HepG2 (cell line): Measurements from ENCODE around the gene NPB. TPM values are rescaled to one million over a fixed set of nuclear protein-coding genes. Genes with fewer than 3 reads are reported as not detected.

Experiments
- HOXA5 ChIP-seq: sonication (generic); formaldehyde crosslinking; IDR thresholded peaks from 2 replicates; pipeline ENCODE4 v1.4.0; 2020; ENCODE audit warnings: missing genetic modification reagents
- LRRFIP1 ChIP-seq: sonication (generic); formaldehyde crosslinking; conservative IDR thresholded peaks from 2 replicates; pipeline ENCODE4 v1.4.0; 2020; ENCODE audit warnings: missing genetic modification reagents
- NR3C1 ChIP-seq: sonication (generic); formaldehyde crosslinking; IDR thresholded peaks from 2 replicates; pipeline ENCODE4 v1.4.0; 2020; ENCODE audit warnings: missing genetic modification reagents
- TP53 ChIP-seq: sonication (generic); formaldehyde crosslinking; conservative IDR thresholded peaks from 2 replicates; pipeline ENCODE4 v1.4.0; 2020; ENCODE audit warnings: missing genetic modification reagents
- ZKSCAN1 ChIP-seq: fragments of 150-350 bp; IDR thresholded peaks from 2 replicates; pipeline ENCODE4 v1.6.1; 2014; ENCODE audit warnings: low read length
- ZMAT5 ChIP-seq: sonication (generic); formaldehyde crosslinking; IDR thresholded peaks from 2 replicates; pipeline ENCODE4 v1.5.0; 2020; ENCODE audit warnings: mild to moderate bottlenecking, low read depth, missing genetic modification reagents, borderline replicate concordance
- ZNF10 ChIP-seq: sonication (generic); formaldehyde crosslinking; IDR thresholded peaks from 2 replicates; pipeline ENCODE4 v1.4.0; 2020; ENCODE audit warnings: mild to moderate bottlenecking, low read depth, missing genetic modification reagents, borderline replicate concordance
- ZNF234 ChIP-seq: sonication (generic); formaldehyde crosslinking; conservative IDR thresholded peaks from 2 replicates; pipeline ENCODE4 v1.5.1; 2020; ENCODE audit warnings: mild to moderate bottlenecking, missing genetic modification reagents
- ZNF598 ChIP-seq: sonication (generic); formaldehyde crosslinking; IDR thresholded peaks from 2 replicates; pipeline ENCODE4 v1.5.1; 2020; ENCODE audit warnings: mild to moderate bottlenecking, missing genetic modification reagents, borderline replicate concordance
- ZNF766 ChIP-seq: sonication (generic); formaldehyde crosslinking; IDR thresholded peaks from 2 replicates; pipeline ENCODE4 v1.5.0; 2020; ENCODE audit warnings: missing genetic modification reagents, borderline replicate concordance
- ZNF781 ChIP-seq: sonication (generic); formaldehyde crosslinking; IDR thresholded peaks from 2 replicates; pipeline ENCODE4 v1.5.1; 2020; ENCODE audit warnings: borderline replicate concordance, mild to moderate bottlenecking, missing genetic modification reagents; ENCODE audit errors: not compliant biosample characterization
- ZNF788 ChIP-seq: sonication (generic); formaldehyde crosslinking; IDR thresholded peaks from 2 replicates; pipeline ENCODE4 v1.5.0; 2020; ENCODE audit warnings: mild to moderate bottlenecking, missing genetic modification reagents, borderline replicate concordance
- polyA plus RNA-seq, 8 experiments: library from polyadenylated mRNA; depleted of rRNA in 3 of 8; stranded (reverse) in 7 of 8; unstranded in 1 of 8; fragments of >200 nt; fragmentation: Illumina TruSeq in 4 of 8; extraction: Trizol in 4 of 8; gene quantifications; 2 replicates each; pipeline versions ENCODE4 v1.2.1 to v1.2.3, GENCODE V29; 2011 to 2016; ENCODE audit warnings: low read depth in 4 of 8, missing spikeins in 1 of 8, mixed read lengths in 1 of 8; ENCODE audit not compliant: insufficient read depth in 1 of 8
- total RNA-seq, 5 experiments: library from RNA; depleted of rRNA; stranded (reverse); fragments of >200 nt; fragmentation: Illumina TruSeq; extraction: Trizol; gene quantifications; 2 replicates each; pipeline ENCODE4 v1.2.3, GENCODE V29; 2016; ENCODE audit warnings: low read depth in 1 of 5
- TF ChIP-seq, protein P1 (sequence below): sonication (generic); formaldehyde crosslinking; IDR thresholded peaks from 2 replicates; pipeline ENCODE4 v1.5.0; 2020; ENCODE audit warnings: missing genetic modification reagents, mild to moderate bottlenecking, borderline replicate concordance
- TF ChIP-seq, protein P2 (sequence below): sonication (generic); formaldehyde crosslinking; IDR thresholded peaks from 2 replicates; pipeline ENCODE4 v1.5.0; 2020; ENCODE audit warnings: missing genetic modification reagents
- TF ChIP-seq, protein P3 (sequence below): sonication (generic); formaldehyde crosslinking; IDR thresholded peaks from 2 replicates; pipeline ENCODE4 v1.5.0; 2020; ENCODE audit warnings: missing genetic modification reagents
- TF ChIP-seq, protein P4 (sequence below): sonication (generic); formaldehyde crosslinking; IDR thresholded peaks from 2 replicates; pipeline ENCODE4 v1.9.0; 2021; ENCODE audit warnings: mild to moderate bottlenecking, missing genetic modification reagents

The NPB gene
- total and polyA plus RNA-seq, 2 of the 13 experiments (the other 11 are each of a cell fraction or from before 2014, with no cell fraction given), result 0.11 to 0.93 TPM

DNA sequence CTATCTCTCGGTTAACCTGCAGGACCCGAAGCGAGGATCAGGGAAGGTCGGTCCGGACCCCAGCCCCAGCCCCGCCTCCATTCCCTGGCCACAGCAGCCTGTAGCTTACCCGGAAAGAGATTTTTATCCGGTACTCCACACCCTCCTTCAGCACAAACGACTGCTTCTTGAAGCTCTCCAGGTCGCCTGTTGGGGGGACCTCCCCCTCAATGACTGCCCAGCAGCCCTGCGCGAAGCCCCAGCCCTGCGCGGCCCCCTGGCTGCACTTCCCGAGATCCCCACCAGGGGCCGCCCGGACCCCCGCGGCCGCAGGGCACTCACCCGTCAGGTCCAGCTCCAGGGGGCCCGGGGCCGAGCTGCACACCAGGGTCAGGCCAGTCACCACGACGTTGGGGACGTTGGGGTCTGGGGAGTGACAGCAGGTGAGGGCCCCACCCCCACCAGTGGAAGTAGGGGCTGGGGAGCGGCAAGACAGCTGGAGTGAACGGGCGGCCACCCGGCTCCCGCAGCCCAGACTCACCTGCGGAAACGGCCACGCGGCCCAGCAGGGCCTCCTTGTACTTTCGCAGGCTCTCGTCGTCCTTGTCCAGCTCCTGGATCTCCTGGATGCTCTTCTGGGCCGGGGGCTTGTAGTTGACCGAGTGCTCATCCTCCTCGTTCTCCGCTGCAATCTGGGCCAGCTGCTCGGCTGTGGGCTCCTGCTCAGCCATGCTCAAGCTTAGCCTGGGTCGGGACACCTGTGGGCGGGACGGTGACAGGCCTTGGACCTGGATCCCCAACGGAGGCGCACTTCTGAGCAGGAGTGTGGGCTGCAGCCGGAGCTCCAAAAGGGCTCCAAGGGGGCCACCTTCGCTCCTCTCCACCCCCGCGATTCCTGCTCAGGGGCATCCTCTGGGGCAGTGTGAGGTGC is 32.6 kb upstream of the NPB start (continued):
- TF ChIP-seq LRRFIP1 (no peak), TP53 (no peak), ZNF788 (CRISPR knock-in tag) (no peak; the same call in 1 of the 2 replicates), ZNF781 (peak; percentile 12), ZNF10 (CRISPR knock-in tag) (no peak), NR3C1 (CRISPR knock-in tag) (no peak), HOXA5 (CRISPR knock-in tag) (peak; percentile 75; the same call in 1 of the 2 replicates), ZNF598 (CRISPR knock-in tag) (0 out of 2 replicates have a peak, but pooled peaks have one; percentile 50), ZKSCAN1 (no peak), ZNF766 (CRISPR knock-in tag) (0 out of 2 replicates have a peak, but pooled peaks have one; percentile 35), ZNF234 (CRISPR knock-in tag) (no peak), ZMAT5 (CRISPR knock-in tag) (no peak)
- TF ChIP-seq, protein P1, sequence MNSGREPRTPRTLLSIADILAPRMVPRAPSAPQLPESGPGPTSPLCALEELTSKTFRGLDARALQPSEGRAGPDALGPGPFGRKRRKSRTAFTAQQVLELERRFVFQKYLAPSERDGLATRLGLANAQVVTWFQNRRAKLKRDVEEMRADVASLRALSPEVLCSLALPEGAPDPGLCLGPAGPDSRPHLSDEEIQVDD (CRISPR knock-in tag), result no peak
- TF ChIP-seq, protein P2, sequence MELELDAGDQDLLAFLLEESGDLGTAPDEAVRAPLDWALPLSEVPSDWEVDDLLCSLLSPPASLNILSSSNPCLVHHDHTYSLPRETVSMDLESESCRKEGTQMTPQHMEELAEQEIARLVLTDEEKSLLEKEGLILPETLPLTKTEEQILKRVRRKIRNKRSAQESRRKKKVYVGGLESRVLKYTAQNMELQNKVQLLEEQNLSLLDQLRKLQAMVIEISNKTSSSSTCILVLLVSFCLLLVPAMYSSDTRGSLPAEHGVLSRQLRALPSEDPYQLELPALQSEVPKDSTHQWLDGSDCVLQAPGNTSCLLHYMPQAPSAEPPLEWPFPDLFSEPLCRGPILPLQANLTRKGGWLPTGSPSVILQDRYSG (CRISPR knock-in tag), result no peak
- TF ChIP-seq, protein P3, sequence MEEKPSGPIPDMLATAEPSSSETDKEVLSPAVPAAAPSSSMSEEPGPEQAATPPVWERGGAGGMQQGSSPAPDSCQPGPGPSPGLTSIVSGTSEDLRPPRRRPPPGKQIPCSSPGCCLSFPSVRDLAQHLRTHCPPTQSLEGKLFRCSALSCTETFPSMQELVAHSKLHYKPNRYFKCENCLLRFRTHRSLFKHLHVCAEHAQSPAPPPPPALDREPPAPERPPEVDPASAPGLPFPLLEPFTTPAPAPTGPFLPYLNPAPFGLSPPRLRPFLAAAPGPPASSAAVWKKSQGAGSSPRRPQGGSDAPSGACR (CRISPR knock-in tag), result 0 out of 2 replicates have a peak, but pooled peaks have one; percentile 3
- TF ChIP-seq, protein P4, sequence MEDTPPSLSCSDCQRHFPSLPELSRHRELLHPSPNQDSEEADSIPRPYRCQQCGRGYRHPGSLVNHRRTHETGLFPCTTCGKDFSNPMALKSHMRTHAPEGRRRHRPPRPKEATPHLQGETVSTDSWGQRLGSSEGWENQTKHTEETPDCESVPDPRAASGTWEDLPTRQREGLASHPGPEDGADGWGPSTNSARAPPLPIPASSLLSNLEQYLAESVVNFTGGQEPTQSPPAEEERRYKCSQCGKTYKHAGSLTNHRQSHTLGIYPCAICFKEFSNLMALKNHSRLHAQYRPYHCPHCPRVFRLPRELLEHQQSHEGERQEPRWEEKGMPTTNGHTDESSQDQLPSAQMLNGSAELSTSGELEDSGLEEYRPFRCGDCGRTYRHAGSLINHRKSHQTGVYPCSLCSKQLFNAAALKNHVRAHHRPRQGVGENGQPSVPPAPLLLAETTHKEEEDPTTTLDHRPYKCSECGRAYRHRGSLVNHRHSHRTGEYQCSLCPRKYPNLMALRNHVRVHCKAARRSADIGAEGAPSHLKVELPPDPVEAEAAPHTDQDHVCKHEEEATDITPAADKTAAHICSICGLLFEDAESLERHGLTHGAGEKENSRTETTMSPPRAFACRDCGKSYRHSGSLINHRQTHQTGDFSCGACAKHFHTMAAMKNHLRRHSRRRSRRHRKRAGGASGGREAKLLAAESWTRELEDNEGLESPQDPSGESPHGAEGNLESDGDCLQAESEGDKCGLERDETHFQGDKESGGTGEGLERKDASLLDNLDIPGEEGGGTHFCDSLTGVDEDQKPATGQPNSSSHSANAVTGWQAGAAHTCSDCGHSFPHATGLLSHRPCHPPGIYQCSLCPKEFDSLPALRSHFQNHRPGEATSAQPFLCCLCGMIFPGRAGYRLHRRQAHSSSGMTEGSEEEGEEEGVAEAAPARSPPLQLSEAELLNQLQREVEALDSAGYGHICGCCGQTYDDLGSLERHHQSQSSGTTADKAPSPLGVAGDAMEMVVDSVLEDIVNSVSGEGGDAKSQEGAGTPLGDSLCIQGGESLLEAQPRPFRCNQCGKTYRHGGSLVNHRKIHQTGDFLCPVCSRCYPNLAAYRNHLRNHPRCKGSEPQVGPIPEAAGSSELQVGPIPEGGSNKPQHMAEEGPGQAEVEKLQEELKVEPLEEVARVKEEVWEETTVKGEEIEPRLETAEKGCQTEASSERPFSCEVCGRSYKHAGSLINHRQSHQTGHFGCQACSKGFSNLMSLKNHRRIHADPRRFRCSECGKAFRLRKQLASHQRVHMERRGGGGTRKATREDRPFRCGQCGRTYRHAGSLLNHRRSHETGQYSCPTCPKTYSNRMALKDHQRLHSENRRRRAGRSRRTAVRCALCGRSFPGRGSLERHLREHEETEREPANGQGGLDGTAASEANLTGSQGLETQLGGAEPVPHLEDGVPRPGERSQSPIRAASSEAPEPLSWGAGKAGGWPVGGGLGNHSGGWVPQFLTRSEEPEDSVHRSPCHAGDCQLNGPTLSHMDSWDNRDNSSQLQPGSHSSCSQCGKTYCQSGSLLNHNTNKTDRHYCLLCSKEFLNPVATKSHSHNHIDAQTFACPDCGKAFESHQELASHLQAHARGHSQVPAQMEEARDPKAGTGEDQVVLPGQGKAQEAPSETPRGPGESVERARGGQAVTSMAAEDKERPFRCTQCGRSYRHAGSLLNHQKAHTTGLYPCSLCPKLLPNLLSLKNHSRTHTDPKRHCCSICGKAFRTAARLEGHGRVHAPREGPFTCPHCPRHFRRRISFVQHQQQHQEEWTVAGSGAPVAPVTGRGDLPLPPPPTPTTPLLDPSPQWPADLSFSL (CRISPR knock-in tag), result no peak
